GM20000 (cell line): Measurements from ENCODE around the gene UBE2L3.
"Not testable (repeated sequence)": the region's sequence is repeated elsewhere in the genome, so short reads cannot be mapped to it uniquely, and the experiment has no call there.

ENCODE experiments used
- DNase-seq: peaks from one replicate; pipeline ENCODE4 v3.0.0; 2012; ENCODE audit warnings: low spot score
- CTCF ChIP-seq: IDR thresholded peaks from 2 replicates; pipeline ENCODE4 v1.5.1; 2012; ENCODE audit warnings: mild to moderate bottlenecking, control low read depth; ENCODE audit errors: extremely low read depth, missing control alignments

Gene UBE2L3

GRCh38 chr22:21641417-21641788 is 73.9 kb downstream of the UBE2L3 start:
- DNase-seq = peak; percentile 52
- TF ChIP-seq CTCF = no peak

- DNase-seq = peak; percentile 99
Measured at GRCh38 chr22:21641789-21642583, 74.5 kb downstream of the UBE2L3 start, which contains the start of gene SDF2L1. TSS of gene SDF2L1 (plus strand) at chr22:21642302. CDS start at chr22:21642337, 35 bp downstream.

GRCh38 chr22:21642584-21643448 is 75.3 kb downstream of the UBE2L3 start:
- DNase-seq = peak; percentile 77
- TF ChIP-seq CTCF = peak; percentile 70

More at GRCh38 chr22:21641789-21642583, 74.5 kb downstream of the UBE2L3 start, which contains the start of gene SDF2L1:
- TF ChIP-seq CTCF = no peak

- peak; percentile 26 for TF ChIP-seq CTCF
- no peak for DNase-seq
Measured at GRCh38 chr22:21643533-21644357, 76.2 kb downstream of the UBE2L3 start.

GRCh38 chr22:21645513-21645912 is 78.0 kb downstream of the UBE2L3 start:
- DNase-seq = not testable (repeated sequence)

GRCh38 chr22:21646608-21647590 is 79.4 kb downstream of the UBE2L3 start:
- peak; percentile 79 for DNase-seq
- TF ChIP-seq CTCF = peak; percentile 67
